SJCRH30 (cell line): ENCODE results near the gene TECPR2. TPM values are rescaled to one million over a fixed set of nuclear protein-coding genes. Genes with fewer than 3 reads are reported as not detected.

Experiments
- DNase-seq, 2 experiments: peaks; one replicate each; pipeline ENCODE4 v3.0.0-alpha.2; 2015 to 2020
- H3K27ac ChIP-seq: fragments of 250-450 bp; sonication (Bioruptor Pico); 2 replicates; pipeline ENCODE4 v1.5.1; 2020; ENCODE audit warnings: mild to moderate bottlenecking, moderate library complexity
- H3K27me3 ChIP-seq: fragments of 250-450 bp; sonication (Bioruptor Pico); 2 replicates; pipeline ENCODE4 v1.5.1; 2020; ENCODE audit warnings: mild to moderate bottlenecking, moderate library complexity
- H3K36me3 ChIP-seq: fragments of 250-450 bp; sonication (Bioruptor Pico); 2 replicates; pipeline ENCODE4 v1.5.1; 2020; ENCODE audit warnings: mild to moderate bottlenecking, moderate library complexity
- H3K4me1 ChIP-seq: fragments of 250-450 bp; sonication (Bioruptor Pico); 2 replicates; pipeline ENCODE4 v1.5.1; 2020; ENCODE audit warnings: mild to moderate bottlenecking, moderate library complexity
- H3K4me3 ChIP-seq: fragments of 250-450 bp; sonication (Bioruptor Pico); 2 replicates; pipeline ENCODE4 v1.5.1; 2020; ENCODE audit warnings: mild to moderate bottlenecking, moderate library complexity
- H3K9me3 ChIP-seq: fragments of 250-450 bp; sonication (Bioruptor Pico); replicated peaks from 2 replicates; pipeline ENCODE4 v1.5.1; 2020; ENCODE audit warnings: mild to moderate bottlenecking, moderate library complexity
- total RNA-seq: library from RNA; depleted of rRNA; stranded (reverse); fragments of >200 nt; shearing (Covaris generic); gene quantifications from 2 replicates; pipeline ENCODE4 v1.2.3, GENCODE V29; 2014

TECPR2 gene
- total RNA-seq, 1 experiment from 2014 or later = 9.1 TPM

- H3K36me3 ChIP-seq = peaks cover 3% of the 10 kb centered on the region; the same call in 1 of the 2 replicates
- peaks cover 17% of the 10 kb centered on the region; the same call in 1 of the 2 replicates for H3K4me1 ChIP-seq
- DNase-seq = no peak
- no peak overlapping the region for H3K4me3 ChIP-seq
- no peak overlapping the region for H3K27ac ChIP-seq
- no peaks in the 10 kb centered on the region for H3K27me3 ChIP-seq
- no peaks in the 10 kb centered on the region for H3K9me3 ChIP-seq
These were observed 76.8 kb downstream of the TECPR2 start for GRCh38 chr14:102439556-102439955.

- peaks cover 3% of the 10 kb centered on the region; the same call in 1 of the 2 replicates for H3K36me3 ChIP-seq
- no peak overlapping the region for H3K27ac ChIP-seq
- H3K27me3 ChIP-seq = no peaks in the 10 kb centered on the region
- peaks cover 17% of the 10 kb centered on the region; the same call in 1 of the 2 replicates for H3K4me1 ChIP-seq
- no peaks in the 10 kb centered on the region for H3K9me3 ChIP-seq
- DNase-seq = no peak
- H3K4me3 ChIP-seq = no peak overlapping the region
These were observed 77.7 kb downstream of the TECPR2 start for GRCh38 chr14:102440392-102440791.

- H3K27ac ChIP-seq = peak overlapping the region; percentile 77
- H3K4me1 ChIP-seq = peaks cover 17% of the 10 kb centered on the region; the same call in 1 of the 2 replicates
- H3K36me3 ChIP-seq = peaks cover 6% of the 10 kb centered on the region; the same call in 1 of the 2 replicates
- peak; percentile 60 to 73 for DNase-seq
- no peak overlapping the region for H3K4me3 ChIP-seq
- no peaks in the 10 kb centered on the region for H3K9me3 ChIP-seq
- no peaks in the 10 kb centered on the region for H3K27me3 ChIP-seq
These were observed 79.8 kb downstream of the TECPR2 start for GRCh38 chr14:102442241-102443211.

GRCh38 chr14:102445066-102445465 is 82.3 kb downstream of the TECPR2 start:
- no peaks in the 10 kb centered on the region for H3K9me3 ChIP-seq
- no peak for DNase-seq
- H3K4me3 ChIP-seq = no peak overlapping the region
- peaks cover 15% of the 10 kb centered on the region for H3K36me3 ChIP-seq
- H3K27ac ChIP-seq = no peak overlapping the region
- H3K4me1 ChIP-seq = peaks cover 14% of the 10 kb centered on the region; the same call in 1 of the 2 replicates
- no peaks in the 10 kb centered on the region for H3K27me3 ChIP-seq

- no peak for DNase-seq
- peaks cover 16% of the 10 kb centered on the region for H3K36me3 ChIP-seq
- no peak overlapping the region for H3K27ac ChIP-seq
- H3K4me3 ChIP-seq = no peak overlapping the region
- H3K27me3 ChIP-seq = no peaks in the 10 kb centered on the region
- peaks cover 14% of the 10 kb centered on the region; the same call in 1 of the 2 replicates for H3K4me1 ChIP-seq
- no peaks in the 10 kb centered on the region for H3K9me3 ChIP-seq
These were observed 82.9 kb downstream of the TECPR2 start for GRCh38 chr14:102445641-102446040.

- DNase-seq = no peak
- Histone ChIP-seq H3K36me3 (peaks cover 20% of the 10 kb centered on the region), H3K27me3 (no peaks in the 10 kb centered on the region), H3K4me3 (no peak overlapping the region), H3K9me3 (no peaks in the 10 kb centered on the region), H3K27ac (no peak overlapping the region), H3K4me1 (no peaks in the 10 kb centered on the region)
These were observed 87.7 kb downstream of the TECPR2 start for GRCh38 chr14:102450206-102451063.

GRCh38 chr14:102451064-102451352 is 88.3 kb downstream of the TECPR2 start:
- no peaks in the 10 kb centered on the region for H3K9me3 ChIP-seq
- H3K4me3 ChIP-seq = no peak overlapping the region
- no peaks in the 10 kb centered on the region for H3K4me1 ChIP-seq
- no peak for DNase-seq
- H3K36me3 ChIP-seq = peaks cover 20% of the 10 kb centered on the region
- no peak overlapping the region for H3K27ac ChIP-seq
- H3K27me3 ChIP-seq = no peaks in the 10 kb centered on the region

GRCh38 chr14:102452302-102452701 is 89.6 kb downstream of the TECPR2 start:
- no peak overlapping the region for H3K27ac ChIP-seq
- H3K4me1 ChIP-seq = no peaks in the 10 kb centered on the region
- no peaks in the 10 kb centered on the region for H3K9me3 ChIP-seq
- no peaks in the 10 kb centered on the region for H3K27me3 ChIP-seq
- H3K36me3 ChIP-seq = peaks cover 21% of the 10 kb centered on the region
- DNase-seq = no peak
- no peak overlapping the region for H3K4me3 ChIP-seq

GRCh38 chr14:102454711-102455110 is 92.0 kb downstream of the TECPR2 start:
- H3K4me3 ChIP-seq = no peak overlapping the region
- peaks cover 14% of the 10 kb centered on the region for H3K36me3 ChIP-seq
- no peaks in the 10 kb centered on the region for H3K27me3 ChIP-seq
- no peak overlapping the region for H3K27ac ChIP-seq
- DNase-seq = no peak
- no peaks in the 10 kb centered on the region for H3K9me3 ChIP-seq
- H3K4me1 ChIP-seq = no peaks in the 10 kb centered on the region

GRCh38 chr14:102457509-102457908 is 94.8 kb downstream of the TECPR2 start:
- Histone ChIP-seq H3K4me3 (no peak overlapping the region), H3K36me3 (peaks cover 5% of the 10 kb centered on the region; the same call in 1 of the 2 replicates), H3K9me3 (no peaks in the 10 kb centered on the region), H3K4me1 (peaks cover 15% of the 10 kb centered on the region), H3K27ac (no peak overlapping the region), H3K27me3 (no peaks in the 10 kb centered on the region)
- no peak for DNase-seq

GRCh38 chr14:102461490-102462338 is 99.0 kb downstream of the TECPR2 start:
- peak; percentile 51 to 59 for DNase-seq
- Histone ChIP-seq H3K4me3 (no peak overlapping the region), H3K27ac (peak overlapping the region; percentile 16; the same call in 1 of the 2 replicates)

GRCh38 chr14:102462391-102462790 is 99.7 kb downstream of the TECPR2 start:
- Histone ChIP-seq H3K4me3 (no peak overlapping the region), H3K36me3 (no peaks in the 10 kb centered on the region; the same call in 1 of the 2 replicates), H3K27ac (peak overlapping the region; percentile 16; the same call in 1 of the 2 replicates), H3K9me3 (no peaks in the 10 kb centered on the region), H3K27me3 (no peaks in the 10 kb centered on the region), H3K4me1 (peaks cover 17% of the 10 kb centered on the region)
- DNase-seq = peak; percentile 18 to 53

More at GRCh38 chr14:102461490-102462338, 99.0 kb downstream of the TECPR2 start:
- peaks cover 2% of the 10 kb centered on the region for H3K36me3 ChIP-seq
- H3K4me1 ChIP-seq = peaks cover 17% of the 10 kb centered on the region
- no peaks in the 10 kb centered on the region for H3K9me3 ChIP-seq
- no peaks in the 10 kb centered on the region for H3K27me3 ChIP-seq

GRCh38 chr14:102464006-102464405 is 101.3 kb downstream of the TECPR2 start:
- Histone ChIP-seq H3K27me3 (no peaks in the 10 kb centered on the region), H3K9me3 (no peaks in the 10 kb centered on the region), H3K27ac (no peak overlapping the region), H3K4me3 (no peak overlapping the region), H3K4me1 (peaks cover 17% of the 10 kb centered on the region), H3K36me3 (peaks cover 3% of the 10 kb centered on the region)
- DNase-seq = no peak

- DNase-seq = no peak
- Histone ChIP-seq H3K36me3 (peaks cover 3% of the 10 kb centered on the region), H3K27me3 (no peaks in the 10 kb centered on the region), H3K4me1 (peaks cover 17% of the 10 kb centered on the region), H3K27ac (no peak overlapping the region), H3K9me3 (no peaks in the 10 kb centered on the region), H3K4me3 (no peak overlapping the region)
These were observed 102.2 kb downstream of the TECPR2 start for GRCh38 chr14:102464846-102465341.
